VCaP (cell line): ENCODE data around the gene PRKCE.

Source experiments
- H3K27ac ChIP-seq: fragments of 450-650 bp; 2 replicates; pipeline ENCODE4 v1.5.1; 2017
- TF ChIP-seq, protein P1 (sequence below): fragments of 450-650 bp; conservative IDR thresholded peaks from 2 replicates; pipeline ENCODE4 v1.5.1; 2017; ENCODE audit warnings: mild to moderate bottlenecking, moderate library complexity

PRKCE gene

DNA sequence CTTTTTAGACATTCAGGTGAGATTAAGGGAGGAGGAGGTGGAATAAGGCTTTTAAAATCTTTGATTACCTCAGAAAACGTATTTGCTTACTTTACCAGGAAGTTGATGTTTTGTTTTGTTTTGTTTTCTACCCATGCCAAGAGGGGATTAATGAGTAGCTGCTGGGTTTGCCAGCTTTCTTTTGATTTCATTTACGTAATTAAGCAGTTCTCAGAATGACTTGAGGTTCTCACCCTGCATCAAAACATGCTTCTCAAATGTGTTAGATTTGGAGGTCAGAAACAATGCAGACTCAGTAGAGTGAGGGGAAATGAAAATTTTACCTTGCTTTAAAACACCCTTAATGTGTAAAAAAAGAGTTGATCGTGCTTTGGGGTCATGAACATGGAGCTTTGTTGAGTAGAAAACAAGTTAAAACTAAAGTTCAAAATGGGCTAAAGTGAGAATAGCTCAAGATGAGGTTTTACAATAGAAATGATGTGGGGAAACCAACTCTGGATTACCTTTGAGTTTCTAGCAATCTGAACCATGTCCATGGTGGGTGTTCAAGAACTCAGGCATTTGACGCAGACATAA, 428.6 kb downstream of the PRKCE start:
- H3K27ac ChIP-seq = no peak overlapping the region

DNA sequence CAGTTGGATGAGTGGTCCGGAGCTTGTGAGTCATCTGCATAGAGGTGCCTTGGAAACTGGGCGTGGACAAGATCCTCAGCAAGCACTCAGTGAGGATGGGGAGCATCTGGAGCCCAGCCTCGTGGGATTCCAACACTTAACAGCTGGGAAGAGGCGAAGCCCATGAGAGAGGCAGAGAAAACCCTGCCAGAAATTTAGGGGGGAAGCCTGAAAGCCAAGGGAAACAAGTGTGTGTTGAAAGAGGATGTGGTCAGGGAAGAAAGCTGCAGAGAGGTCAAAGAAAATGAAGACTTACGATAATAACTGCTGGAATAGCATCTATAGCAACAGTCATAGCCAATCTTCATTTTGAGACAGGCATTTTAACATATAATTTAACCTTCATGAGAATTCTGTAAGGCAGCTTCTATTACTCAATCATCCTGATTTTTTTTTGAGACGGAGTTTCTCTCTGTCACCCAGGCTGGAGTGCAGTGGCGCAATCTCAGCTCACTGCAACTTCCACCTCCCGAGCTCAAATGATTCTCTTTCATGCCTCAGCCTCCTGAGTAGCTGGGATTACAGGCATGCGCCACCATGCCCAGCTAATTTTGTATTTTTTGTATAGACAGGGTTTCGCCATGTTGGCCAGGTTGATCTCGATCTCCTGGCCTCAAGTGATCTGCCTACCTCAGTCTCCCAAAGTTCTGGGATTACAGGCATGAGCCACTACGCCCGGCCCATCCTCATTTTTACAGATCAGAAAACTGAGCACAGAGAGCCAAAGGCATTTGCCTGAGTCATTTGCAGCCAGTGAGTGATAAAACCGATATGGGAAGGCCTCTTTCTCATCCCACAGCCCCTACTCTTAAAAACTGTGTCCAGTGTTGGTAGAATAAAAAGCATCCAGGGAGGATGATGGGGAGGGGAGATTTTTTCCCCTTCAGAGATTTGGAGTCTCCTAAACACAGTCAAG, 431.3 kb downstream of the PRKCE start:
- no peak overlapping the region for H3K27ac ChIP-seq
- TF ChIP-seq, protein P1, sequence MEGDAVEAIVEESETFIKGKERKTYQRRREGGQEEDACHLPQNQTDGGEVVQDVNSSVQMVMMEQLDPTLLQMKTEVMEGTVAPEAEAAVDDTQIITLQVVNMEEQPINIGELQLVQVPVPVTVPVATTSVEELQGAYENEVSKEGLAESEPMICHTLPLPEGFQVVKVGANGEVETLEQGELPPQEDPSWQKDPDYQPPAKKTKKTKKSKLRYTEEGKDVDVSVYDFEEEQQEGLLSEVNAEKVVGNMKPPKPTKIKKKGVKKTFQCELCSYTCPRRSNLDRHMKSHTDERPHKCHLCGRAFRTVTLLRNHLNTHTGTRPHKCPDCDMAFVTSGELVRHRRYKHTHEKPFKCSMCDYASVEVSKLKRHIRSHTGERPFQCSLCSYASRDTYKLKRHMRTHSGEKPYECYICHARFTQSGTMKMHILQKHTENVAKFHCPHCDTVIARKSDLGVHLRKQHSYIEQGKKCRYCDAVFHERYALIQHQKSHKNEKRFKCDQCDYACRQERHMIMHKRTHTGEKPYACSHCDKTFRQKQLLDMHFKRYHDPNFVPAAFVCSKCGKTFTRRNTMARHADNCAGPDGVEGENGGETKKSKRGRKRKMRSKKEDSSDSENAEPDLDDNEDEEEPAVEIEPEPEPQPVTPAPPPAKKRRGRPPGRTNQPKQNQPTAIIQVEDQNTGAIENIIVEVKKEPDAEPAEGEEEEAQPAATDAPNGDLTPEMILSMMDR = no peak

More for the DNA sequence above, 428.6 kb downstream of the PRKCE start:
- TF ChIP-seq, protein P1 = no peak

DNA sequence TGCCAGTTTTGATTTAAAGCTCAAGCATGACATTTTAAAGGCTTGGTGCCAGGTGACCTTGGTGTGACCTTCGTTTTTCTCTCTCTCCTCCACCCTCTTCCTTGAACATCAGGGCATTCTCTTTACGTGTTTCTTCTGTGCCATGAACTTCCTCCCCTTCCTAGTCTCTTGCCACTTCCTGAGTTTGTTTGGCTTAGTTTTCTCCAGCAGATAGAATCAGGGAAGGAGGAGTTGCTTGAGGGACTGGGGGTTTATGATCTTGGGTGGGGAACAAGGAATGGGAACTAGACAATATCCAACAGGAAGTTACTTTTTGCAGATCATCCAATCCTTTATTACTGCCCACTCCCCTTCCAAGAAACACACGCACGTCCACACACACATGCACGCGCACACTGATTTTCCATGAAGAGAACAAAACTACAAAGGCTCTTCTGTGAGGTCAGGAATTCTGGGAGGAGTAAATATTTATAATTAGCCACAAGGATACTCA, 435.1 kb downstream of the PRKCE start:
- TF ChIP-seq, protein P1 = no peak
- no peak overlapping the region for H3K27ac ChIP-seq

DNA sequence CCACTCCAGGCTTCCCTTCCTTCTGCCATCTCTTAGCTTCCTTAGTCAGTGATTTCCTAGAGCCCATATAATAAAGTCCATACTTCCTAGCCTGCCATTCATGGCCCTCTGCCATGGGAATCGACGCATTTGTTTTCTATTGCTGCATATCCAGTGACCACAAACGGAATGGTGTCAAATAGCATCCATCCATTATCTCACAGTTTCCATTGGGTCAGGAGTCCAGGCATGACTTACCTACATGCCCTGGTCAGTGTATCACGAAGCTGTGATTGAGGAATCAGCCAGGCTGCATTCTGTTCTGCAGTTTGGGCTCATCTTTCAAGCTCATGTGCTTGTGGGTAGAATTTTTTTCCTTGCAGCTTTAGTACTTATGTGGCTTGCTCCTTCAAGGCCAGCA, 436.0 kb downstream of the PRKCE start:
- no peak overlapping the region for H3K27ac ChIP-seq
- TF ChIP-seq, protein P1 = no peak

DNA sequence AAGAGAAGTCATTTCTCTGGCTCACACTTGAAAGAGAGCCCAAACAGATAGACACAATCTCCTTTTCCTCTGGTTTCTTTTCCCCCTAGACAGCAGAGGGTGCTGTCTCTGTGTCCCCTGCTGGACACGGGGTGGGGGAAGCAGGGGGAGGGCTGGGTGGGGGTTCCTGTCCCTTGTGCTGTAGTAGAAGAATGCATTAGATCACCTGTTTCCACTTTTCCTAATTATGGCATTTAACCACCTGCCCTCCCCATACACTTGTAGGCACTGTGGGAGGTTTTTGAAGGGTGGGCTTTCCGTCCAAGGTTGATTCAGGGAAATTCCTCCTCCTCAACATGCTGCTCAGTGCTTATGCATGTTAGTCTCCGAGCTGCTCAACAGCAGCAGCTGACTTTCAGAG, 439.5 kb downstream of the PRKCE start:
- TF ChIP-seq, protein P1 = no peak
- no peak overlapping the region for H3K27ac ChIP-seq

DNA sequence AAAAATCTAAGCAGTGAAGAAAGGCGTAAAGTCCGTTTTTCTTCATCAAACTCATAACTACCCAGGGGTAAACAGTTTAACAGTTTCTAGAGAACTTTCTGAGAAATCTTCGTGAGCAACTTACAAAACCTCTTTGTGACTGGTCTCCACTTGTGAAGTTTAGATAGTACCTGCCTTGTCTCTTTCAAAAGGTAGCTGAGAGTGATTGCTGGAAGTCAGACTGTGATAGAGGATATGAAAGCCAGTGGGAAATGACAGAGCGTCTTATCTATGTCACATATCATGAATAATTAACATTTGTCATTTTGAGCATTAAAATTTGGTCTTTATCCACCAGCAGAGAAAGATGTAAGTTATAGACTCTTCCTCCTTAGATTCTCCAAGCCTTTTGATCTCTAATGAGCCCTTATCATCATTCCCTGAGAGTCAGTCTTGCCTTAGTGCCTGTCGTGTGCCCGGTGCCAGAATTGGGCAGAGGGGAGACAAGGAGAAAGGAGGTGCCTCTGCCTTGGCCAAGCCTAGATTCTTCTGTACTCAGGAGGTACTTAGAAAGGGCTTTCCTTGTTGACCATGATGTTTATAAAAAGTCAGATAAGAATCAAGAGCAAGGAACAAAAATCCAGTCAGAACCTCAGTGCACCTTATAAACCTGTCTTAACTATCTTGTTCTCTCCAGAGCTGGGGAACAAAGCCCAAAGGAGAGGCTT, 440.6 kb downstream of the PRKCE start:
- H3K27ac ChIP-seq = peak overlapping the region; percentile 58

More for the DNA sequence above, 440.6 kb downstream of the PRKCE start:
- TF ChIP-seq, protein P1 = no peak
